COLO668 (cell line): Measurements from ENCODE around the gene AMD1.
"Not testable (repeated sequence)": the region's sequence is repeated elsewhere in the genome, so short reads cannot be mapped to it uniquely, and the experiment has no call there.

Source experiments
- DNase-seq: peaks from one replicate; lab custom pipeline; 2025; ENCODE audit not compliant: unreplicated experiment; lab: John Stamatoyannopoulos, UW

Gene AMD1

GRCh38 chr6:110877569-110877968 lies 3.0 kb downstream of the AMD1 start:
- no peak for DNase-seq

DNA sequence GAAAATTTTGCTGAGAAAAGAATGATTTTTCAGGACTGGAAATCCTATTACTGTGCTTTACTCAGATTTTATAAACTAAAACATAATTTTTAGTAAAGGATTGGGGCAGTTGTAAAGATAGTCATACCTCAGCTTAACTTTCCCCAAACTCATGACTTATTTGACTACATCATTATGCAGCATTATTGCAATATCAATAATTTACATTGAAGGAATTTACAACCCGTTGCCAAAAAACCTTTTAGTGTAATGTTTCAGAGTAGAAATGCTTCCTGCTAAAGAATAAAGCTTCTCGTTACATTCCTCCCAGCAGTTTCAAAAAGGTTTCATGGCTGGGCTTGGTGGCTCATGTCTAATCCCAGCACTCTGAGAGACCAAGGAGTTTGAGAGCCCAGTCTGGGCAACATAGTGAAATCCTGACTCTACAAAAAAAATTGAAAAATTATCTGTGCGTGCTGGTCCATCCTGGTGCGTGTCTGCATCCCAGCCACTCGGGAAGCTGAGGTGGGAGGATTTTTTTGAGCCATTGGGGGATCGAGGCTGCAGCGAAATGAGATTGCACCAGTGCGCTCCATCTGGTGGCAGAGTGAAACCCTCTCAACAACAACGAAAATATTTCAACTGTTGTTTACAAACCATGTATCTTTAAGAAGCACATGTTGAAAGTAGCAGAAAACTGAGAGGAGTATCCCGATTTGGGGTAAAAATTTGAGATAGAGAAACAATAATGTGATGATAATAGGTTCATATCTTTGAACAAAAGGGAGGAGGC lies 4.4 kb downstream of the AMD1 start:
- peak; percentile 14 for DNase-seq

- DNase-seq, result no peak
These were observed 6.1 kb downstream of the AMD1 start for GRCh38 chr6:110880651-110881050.

DNA sequence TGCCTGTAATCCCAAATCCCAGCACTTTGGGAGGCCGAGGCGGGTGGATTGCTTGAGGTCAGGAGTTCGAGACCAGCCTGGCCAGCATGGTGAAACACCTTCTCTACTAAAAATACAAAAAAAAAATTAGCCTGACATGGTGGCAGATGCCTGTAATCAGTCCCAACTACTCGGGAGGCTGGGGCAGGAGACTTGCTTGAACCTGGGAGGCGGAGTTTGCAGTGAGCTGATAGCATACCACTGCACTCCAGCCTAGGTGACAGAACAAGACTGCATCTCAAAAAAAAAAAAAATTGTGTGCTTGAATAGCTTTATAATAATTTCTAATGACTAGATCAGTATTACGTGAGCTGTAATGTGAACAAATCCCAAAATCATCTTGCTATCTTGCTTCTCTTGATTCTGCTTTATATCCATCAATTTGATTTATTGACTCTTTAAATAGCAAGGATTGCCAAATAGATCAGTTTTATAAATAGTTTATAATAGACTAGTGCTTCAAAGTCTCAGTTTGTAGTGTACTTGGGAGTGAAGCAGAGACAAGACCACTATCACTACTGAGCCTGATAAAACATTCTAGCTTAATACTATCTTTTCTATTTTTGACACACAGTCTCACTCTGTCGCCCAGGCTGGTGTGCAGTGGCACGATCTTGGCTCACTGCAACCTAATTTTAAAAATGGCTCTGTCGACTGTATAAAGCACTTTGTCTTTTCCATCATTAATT lies 7.1 kb downstream of the AMD1 start:
- no peak for DNase-seq

DNA sequence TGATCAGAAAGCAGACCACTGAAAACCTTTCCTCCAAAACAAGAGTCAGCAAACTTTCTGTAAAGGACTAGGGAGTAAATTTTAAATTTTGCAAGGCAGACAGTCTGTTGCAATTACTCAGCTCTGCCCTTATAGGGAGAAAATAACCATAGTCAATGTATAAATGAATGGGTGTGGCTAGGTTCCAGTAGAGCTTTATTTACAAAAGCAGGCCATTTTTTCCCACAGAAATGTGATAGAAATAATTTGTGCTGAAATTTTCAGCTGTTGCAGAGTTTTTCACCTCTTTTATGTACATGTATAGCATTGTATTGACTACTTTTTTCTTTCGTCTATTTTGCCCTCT lies 7.7 kb downstream of the AMD1 start:
- DNase-seq, result no peak

GRCh38 chr6:110882824-110883554 lies 8.4 kb downstream of the AMD1 start:
- no peak for DNase-seq

DNA sequence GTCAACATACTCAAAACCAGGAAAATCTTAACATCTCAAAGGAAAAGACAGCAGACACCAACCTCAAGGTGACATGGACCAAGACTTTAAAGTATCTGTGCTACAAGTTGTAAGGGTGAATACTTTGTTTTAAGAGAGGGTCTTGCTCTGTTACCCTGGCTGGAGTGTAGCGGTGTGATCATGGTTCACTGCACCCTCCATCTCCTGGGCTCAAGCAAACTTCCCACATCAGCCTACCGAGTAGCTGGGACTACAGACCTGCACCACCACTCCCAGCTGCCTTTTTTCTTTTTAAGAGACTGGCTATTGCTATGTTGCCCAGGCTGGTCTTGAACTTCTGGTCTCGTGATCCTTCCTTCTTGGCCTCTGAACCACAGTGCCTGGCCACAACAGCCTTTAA lies 9.7 kb downstream of the AMD1 start:
- no peak for DNase-seq

DNA sequence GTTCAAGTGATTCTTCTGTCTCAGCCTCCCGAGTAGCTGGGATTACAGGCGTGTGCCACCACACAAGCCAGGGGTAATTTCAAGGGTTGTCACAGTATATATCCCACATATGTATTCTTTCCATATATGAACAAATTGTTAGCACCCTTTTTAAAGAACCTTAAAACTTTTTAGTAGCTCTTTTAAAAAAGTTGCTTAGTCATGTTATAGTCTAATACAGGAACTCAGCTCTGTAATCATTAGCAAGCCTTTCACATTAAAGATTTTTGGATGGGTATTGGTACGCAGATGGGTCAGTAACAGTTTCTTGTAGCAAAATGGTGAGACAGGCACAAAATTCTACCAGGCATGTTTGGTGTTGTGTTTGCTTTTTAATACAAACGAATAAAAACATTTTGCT lies 10.9 kb downstream of the AMD1 start:
- no peak for DNase-seq

- no peak for DNase-seq
These were observed 12.1 kb downstream of the AMD1 start for GRCh38 chr6:110886555-110887167.

- DNase-seq, result no peak
These were observed 15.7 kb downstream of the AMD1 start for GRCh38 chr6:110890288-110890687.

DNA sequence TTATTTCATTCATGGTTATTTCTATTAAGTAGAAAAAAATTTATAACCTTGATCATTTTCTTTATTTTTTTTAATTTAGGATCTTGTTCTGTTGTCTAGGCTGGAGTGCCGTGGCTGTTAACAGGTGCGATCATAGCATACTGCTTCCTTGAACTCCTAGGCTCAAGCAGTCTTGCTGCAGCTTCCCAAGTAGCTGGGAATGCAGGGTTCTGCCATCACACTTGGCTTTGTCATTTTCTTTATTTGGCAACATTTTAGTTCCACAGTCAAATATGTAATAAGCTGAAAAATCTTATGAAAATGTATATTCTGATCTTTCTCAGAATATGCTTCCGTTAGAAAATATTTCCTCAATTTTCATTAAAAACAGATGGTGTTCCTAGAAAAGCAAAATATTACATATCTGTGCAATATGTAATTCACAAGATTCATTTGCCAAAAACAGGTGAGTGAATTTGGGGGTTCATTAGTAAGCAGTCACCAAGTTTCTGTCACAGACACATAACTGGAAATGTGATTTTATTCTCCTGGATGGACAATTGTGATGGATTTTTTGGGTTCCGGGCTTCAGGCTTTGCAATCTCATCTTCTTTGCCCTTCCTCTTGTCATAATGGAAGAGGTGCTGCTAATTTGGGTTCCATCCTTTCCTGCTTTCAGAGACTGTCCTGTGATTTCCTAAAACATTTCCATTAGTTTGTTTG lies 21.5 kb downstream of the AMD1 start:
- no peak for DNase-seq

- no peak for DNase-seq
These were observed 22.8 kb downstream of the AMD1 start for GRCh38 chr6:110897433-110897832.

GRCh38 chr6:110898111-110898510 lies 23.5 kb downstream of the AMD1 start:
- no peak for DNase-seq

GRCh38 chr6:110900028-110900598 lies 25.5 kb downstream of the AMD1 start:
- DNase-seq, result no peak

DNA sequence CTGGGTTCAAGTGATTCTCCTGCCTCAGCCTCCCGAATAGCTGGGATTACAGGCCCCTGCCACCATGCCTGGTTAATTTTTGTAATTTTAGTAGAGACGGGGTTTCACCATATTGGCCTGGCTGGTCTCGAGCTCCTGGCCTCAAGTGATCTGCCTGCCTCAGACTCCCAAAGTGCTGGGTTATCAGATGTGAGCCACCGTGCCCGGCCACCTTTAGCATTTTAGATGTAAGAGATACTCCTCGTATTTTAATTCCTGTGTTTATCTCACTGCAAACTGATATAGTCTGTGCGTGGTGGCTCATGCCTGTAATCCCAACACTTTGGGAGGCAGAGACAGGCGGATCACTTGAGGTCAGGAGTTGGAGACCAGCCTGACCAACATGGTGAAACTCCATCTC lies 27.0 kb downstream of the AMD1 start:
- not testable (repeated sequence) for DNase-seq

DNA sequence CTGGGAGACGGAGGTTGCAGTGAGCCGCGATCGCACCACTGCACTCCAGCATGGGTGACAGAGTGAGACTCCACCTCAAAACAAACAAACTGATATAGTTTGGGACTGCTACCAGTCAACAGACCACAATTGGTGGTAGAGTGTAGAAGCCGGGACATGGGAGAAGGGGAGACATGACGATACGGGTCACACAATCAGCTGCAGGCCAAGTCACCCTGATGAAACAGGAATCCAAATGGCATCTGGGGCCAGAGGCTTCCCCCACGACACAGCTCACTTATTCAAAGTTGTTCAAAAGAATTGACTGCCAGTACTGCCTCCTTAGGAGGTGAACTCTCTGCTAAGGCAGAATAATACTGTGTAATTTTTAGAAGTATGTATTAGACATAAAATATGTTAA lies 27.5 kb downstream of the AMD1 start:
- no peak for DNase-seq

DNA sequence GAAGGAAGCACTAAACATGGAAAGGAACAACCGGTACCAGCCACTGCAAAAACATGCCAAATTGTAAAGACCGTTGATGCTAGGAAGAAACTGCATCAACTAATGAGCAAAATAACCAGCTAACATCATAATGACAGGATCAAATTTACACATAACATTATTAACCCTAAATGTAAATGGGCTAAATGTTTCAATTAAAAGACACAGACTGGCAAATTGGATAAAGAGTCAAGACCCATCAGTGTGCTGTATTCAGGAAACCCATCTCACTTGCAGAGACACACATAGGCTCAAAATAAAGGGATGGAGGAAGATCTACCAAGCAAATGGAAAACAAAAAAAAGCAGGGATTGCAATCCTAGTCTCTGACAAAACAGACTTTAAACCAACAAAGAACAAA lies 31.7 kb downstream of the AMD1 start:
- not testable (repeated sequence) for DNase-seq

DNA sequence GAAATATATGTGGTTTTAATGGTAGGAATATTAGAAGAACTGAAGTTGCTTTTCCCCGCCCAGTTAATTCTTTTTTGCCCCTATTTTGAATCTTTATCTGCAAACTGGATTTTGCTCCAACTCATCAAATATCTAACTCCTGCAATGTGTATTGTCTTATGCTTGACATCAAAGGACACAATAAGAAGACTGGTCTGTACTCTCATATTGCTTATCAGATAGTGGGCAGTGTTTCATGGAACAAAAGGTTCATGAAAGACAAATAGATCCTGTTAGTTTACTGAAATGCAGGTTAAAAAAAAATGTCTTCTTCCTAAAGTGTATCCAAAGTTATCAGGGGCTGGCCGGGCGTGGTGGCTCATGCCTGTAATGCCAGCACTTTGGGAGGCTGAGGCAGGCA lies 56.2 kb downstream of the AMD1 start:
- no peak for DNase-seq

GRCh38 chr6:110933912-110934311 lies 59.3 kb downstream of the AMD1 start:
- no peak for DNase-seq

GRCh38 chr6:110934381-110934898 lies 59.9 kb downstream of the AMD1 start:
- DNase-seq, result no peak
